ENCODE measurements around the gene PLAAT4. TPM values are rescaled to one million over a fixed set of nuclear protein-coding genes. Genes with fewer than 3 reads are reported as not detected.

Gene PLAAT4
- total RNA-seq, 2 experiments from 2014 or later = 80.4 to 82.4 TPM

GRCh38 chr11:63532799-63533475, 3.7 kb upstream of the PLAAT4 start:
- no peak for TF ChIP-seq CTCF (IDR thresholded peaks at IDR 0.05)
- no peaks in the 10 kb centered on the region for H3K27me3 ChIP-seq (ENCODE audit: control insufficient read depth in 1 of 2, insufficient read depth in 2 of 2, low read length in 2 of 2)
- H3K9me3 Mint-ChIP-seq = no peaks in the 10 kb centered on the region
- H3K9me3 ChIP-seq (ENCODE audit: control insufficient read depth in 1 of 2, insufficient read depth in 1 of 2, low read length in 2 of 2) = no peaks in the 10 kb centered on the region
- intact Hi-C loops (cut with DNase I, micrococcal nuclease) = loop anchor here (2.0 to 10.0 kb wide), 2 partner anchors 20 to 102 kb away; no protein-coding TSS in a partner anchor
- H3K36me3 ChIP-seq (ENCODE audit: insufficient read depth, low read length) = no peaks in the 10 kb centered on the region
- H3K4me1 Mint-ChIP-seq (ENCODE audit: low read depth) = peaks cover 91% of the 10 kb centered on the region
- ChIA-PET POLR2A (interaction anchor here (0.7 to 3.8 kb wide), 6 partner anchors 13 to 1653 kb away, joined by 3 to 44 read pairs (median 6); no protein-coding TSS in a partner anchor), CTCF (interaction anchor here (0.9 kb wide), 1 partner anchor 10 kb away, joined by 3 read pairs; no protein-coding TSS in a partner anchor)
- peak in 1 of 14 experiments; percentile 18 for DNase-seq
- ATAC-seq (ENCODE audit: poor library complexity) = no peak
- H3K27ac Mint-ChIP-seq = peak overlapping the region; percentile 98
- H3K4me3 Mint-ChIP-seq = peak overlapping the region; percentile 59
- H3K36me3 Mint-ChIP-seq (ENCODE audit: low read depth) = peaks cover 10% of the 10 kb centered on the region
- H3K4me1 ChIP-seq (ENCODE audit: insufficient read depth, low read length) = peaks cover 72% of the 10 kb centered on the region
- no peak overlapping the region for H3K27ac ChIP-seq (ENCODE audit: low read depth in 1 of 2, low read length in 2 of 2)
- no peak overlapping the region for H3K4me3 ChIP-seq (ENCODE audit: low read length)
- no peaks in the 10 kb centered on the region for H3K27me3 Mint-ChIP-seq

GRCh38 chr11:63534076-63534475, 2.5 kb upstream of the PLAAT4 start:
- Histone ChIP-seq H3K27me3 (ENCODE audit: control insufficient read depth in 1 of 2, insufficient read depth in 2 of 2, low read length in 2 of 2) (no peaks in the 10 kb centered on the region), H3K4me3 (ENCODE audit: low read length) (no peak overlapping the region), H3K27ac (ENCODE audit: low read depth in 1 of 2, low read length in 2 of 2) (peak overlapping the region in 1 of 2 donors; percentile 81), H3K9me3 (ENCODE audit: control insufficient read depth in 1 of 2, insufficient read depth in 1 of 2, low read length in 2 of 2) (no peaks in the 10 kb centered on the region), H3K4me1 (ENCODE audit: insufficient read depth, low read length) (peaks cover 84% of the 10 kb centered on the region), H3K36me3 (ENCODE audit: insufficient read depth, low read length) (no peaks in the 10 kb centered on the region)
- H3K27ac Mint-ChIP-seq = peak overlapping the region; percentile 98
- DNase-seq = no peak
- no peak for ATAC-seq (ENCODE audit: poor library complexity)
- H3K4me3 Mint-ChIP-seq = peak overlapping the region; percentile 66
- intact Hi-C loops (cut with DNase I, micrococcal nuclease) = loop anchor here in 1 of 2 experiments (10.0 kb wide), 1 partner anchor 101 kb away; no protein-coding TSS in a partner anchor
- peaks cover 94% of the 10 kb centered on the region for H3K4me1 Mint-ChIP-seq (ENCODE audit: low read depth)
- peaks cover 20% of the 10 kb centered on the region for H3K36me3 Mint-ChIP-seq (ENCODE audit: low read depth)
- no peak for TF ChIP-seq CTCF (IDR thresholded peaks at IDR 0.05)
- ChIA-PET POLR2A (interaction anchor here (1.1 to 3.8 kb wide), 3 partner anchors 19 to 49 kb away, joined by 3 to 44 read pairs (median 3); no protein-coding TSS in a partner anchor), CTCF (no interaction called here)
- H3K27me3 Mint-ChIP-seq = no peaks in the 10 kb centered on the region
- no peaks in the 10 kb centered on the region for H3K9me3 Mint-ChIP-seq

GRCh38 chr11:63534895-63535461, 1.6 kb upstream of the PLAAT4 start:
- DNase-seq (peak in 3 of 14 experiments; percentile 45 to 59 (median 51)), ATAC-seq (ENCODE audit: poor library complexity) (no peak)
- Mint-ChIP-seq H3K27ac (peak overlapping the region; percentile 98), H3K36me3 (ENCODE audit: low read depth) (peaks cover 27% of the 10 kb centered on the region), H3K9me3 (no peaks in the 10 kb centered on the region), H3K4me3 (peak overlapping the region; percentile 78), H3K27me3 (no peaks in the 10 kb centered on the region), H3K4me1 (ENCODE audit: low read depth) (peaks cover 93% of the 10 kb centered on the region)
- H3K27ac ChIP-seq (ENCODE audit: low read depth in 1 of 2, low read length in 2 of 2) = peak overlapping the region; percentile 48 to 81
- no peak overlapping the region for H3K4me3 ChIP-seq (ENCODE audit: low read length)
- H3K27me3 ChIP-seq (ENCODE audit: control insufficient read depth in 1 of 2, insufficient read depth in 2 of 2, low read length in 2 of 2) = no peaks in the 10 kb centered on the region
- intact Hi-C loops (cut with DNase I, micrococcal nuclease) = loop anchor here in 1 of 2 experiments (10.0 kb wide), 1 partner anchor 100 kb away; no protein-coding TSS in a partner anchor
- POLR2A ChIA-PET = interaction anchor here (1.1 to 4.8 kb wide), 5 partner anchors 17 to 48 kb away, joined by 3 to 86 read pairs (median 5); no protein-coding TSS in a partner anchor
- TF ChIP-seq CTCF (IDR thresholded peaks at IDR 0.05) = no peak
- CTCF ChIA-PET = no interaction called here
- H3K9me3 ChIP-seq (ENCODE audit: control insufficient read depth in 1 of 2, insufficient read depth in 1 of 2, low read length in 2 of 2) = no peaks in the 10 kb centered on the region
- H3K4me1 ChIP-seq (ENCODE audit: insufficient read depth, low read length) = peaks cover 87% of the 10 kb centered on the region
- no peaks in the 10 kb centered on the region for H3K36me3 ChIP-seq (ENCODE audit: insufficient read depth, low read length)
